ENCODE results near the gene ZCCHC17.

The ZCCHC17 gene

DNA sequence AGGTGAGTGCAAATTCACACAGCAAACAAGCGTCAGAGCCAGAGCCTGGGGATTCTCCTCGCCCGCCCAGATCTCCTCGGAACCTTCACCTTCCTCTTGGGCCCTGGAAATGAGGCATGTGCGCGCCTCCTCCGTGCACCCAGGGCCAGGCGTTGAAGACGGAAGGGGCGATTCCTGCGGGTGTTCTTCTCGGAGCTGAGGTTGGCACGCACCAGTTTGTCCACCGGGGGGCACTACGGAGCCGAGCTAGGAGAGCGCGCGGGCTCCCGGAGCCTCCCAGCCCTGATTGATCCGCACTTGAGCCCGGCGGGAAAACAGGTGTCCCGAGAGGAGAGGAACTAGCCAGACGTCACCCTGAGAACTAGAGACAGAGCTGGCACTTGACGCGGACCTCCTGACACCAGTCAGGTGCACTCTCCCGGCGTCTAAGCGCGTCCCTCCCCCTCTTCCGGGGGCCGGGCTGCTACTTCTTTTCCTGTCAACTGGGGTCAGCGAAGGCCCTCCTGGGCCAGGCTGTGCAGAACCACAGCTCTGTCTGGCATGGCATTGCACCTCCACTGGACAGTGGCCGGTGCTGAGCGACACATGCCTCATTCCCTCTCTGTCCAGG lies 97.9 kb downstream of the ZCCHC17 start:
- peak; percentile 54 to 58 for DNase-seq (ENCODE audit: low read depth in 2 of 2)

DNA sequence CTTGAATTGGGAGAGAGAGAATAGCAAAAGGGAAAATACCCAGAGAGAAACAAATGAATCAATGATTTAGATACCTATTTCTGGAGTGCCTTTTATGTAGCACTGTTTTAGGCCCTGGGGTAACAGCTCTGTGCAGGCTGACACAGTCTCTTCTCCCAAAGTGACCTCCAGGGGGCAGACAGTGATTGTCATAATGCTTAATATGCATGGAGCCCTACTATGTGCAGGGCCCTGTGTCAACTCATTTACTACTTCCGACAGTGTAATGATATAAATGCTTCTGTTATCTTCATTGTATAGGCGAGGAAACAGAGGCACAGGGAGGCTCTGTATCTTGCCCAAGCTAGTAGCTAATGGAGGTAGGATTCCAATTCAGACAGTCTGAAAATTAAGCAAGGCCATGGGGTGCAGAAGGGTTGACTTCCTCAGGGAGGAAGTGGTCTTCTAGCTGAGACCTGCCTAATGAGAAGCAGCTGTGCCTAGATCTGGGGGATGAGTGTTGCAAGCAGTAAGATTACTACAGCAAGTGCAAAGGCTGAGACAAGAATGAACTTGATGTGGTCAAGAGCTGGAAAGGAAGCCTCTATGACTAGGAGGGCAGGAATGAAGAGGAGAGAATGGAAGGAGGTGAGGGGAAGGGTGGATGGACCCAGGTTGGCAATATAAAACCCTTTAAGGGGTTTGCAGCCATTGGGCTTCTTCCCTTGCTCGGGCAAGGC lies 100.0 kb downstream of the ZCCHC17 start:
- no peak for DNase-seq (ENCODE audit: low read depth in 2 of 2)

- no peak for DNase-seq (ENCODE audit: low read depth in 2 of 2)
These were observed 100.7 kb downstream of the ZCCHC17 start for GRCh38 chr1:31397360-31398095.

DNA sequence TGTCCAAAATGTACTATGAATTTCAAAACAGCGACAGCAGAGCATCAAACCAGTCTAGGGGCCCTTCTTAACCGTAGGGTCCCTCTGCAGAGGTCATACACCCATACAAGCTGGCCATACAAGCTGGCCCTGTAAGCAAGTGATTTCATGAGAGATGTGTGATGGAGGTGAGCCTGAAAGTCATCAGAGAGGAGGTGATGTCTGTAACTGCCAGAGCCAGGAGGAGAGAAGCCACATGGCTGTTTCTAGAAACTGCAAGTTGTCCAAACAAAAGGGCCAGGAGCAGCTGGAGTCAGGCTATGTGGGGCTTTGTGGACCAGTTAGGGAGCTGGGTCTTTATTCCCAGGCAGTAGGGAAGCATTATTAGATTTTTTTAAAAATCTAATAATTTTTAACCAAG lies 101.4 kb downstream of the ZCCHC17 start:
- DNase-seq (ENCODE audit: low read depth in 2 of 2): no peak

DNA sequence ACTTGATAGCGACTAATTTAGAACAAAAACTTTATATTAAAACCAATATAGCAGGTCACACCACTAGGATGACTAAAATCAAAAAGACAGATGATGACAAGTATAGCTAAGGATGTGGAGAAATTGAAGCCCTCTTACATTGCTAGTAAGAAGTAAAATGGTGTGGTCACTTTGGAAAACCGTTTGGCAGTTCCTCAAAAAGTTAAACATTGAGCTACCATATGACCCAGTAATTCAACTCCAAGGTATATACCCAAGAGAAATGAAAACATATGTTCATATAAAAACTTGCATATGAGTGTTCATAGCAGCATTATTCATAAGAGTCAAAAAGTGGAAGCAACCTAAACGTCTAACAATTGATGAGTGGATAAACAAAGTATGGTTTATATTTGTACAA lies 103.1 kb downstream of the ZCCHC17 start:
- DNase-seq (ENCODE audit: low read depth in 2 of 2): no peak

GRCh38 chr1:31400393-31400792 lies 103.6 kb downstream of the ZCCHC17 start:
- DNase-seq (ENCODE audit: low read depth in 2 of 2): no peak

DNA sequence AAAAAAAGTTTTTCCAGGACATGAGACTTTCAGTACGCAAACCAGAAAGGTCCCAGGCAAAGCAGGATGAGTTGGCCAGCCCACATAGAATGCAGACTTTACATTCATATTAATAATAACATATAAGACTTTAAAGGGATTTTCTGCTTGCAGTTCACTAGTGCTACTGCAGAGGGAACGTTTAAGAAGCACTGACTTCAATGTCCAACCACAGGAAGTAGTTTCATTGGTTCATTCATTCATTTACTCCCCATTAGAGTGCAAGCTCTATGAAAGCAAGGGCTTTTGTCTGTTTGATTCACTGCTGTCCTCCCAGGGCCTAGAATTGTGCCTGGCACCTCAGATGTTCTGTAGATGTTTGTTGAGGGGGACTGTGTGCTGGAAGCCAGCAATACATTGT lies 104.4 kb downstream of the ZCCHC17 start:
- DNase-seq (ENCODE audit: low read depth in 2 of 2): no peak

GRCh38 chr1:31405578-31406245 lies 108.9 kb downstream of the ZCCHC17 start:
- DNase-seq (ENCODE audit: low read depth in 2 of 2): no peak

DNA sequence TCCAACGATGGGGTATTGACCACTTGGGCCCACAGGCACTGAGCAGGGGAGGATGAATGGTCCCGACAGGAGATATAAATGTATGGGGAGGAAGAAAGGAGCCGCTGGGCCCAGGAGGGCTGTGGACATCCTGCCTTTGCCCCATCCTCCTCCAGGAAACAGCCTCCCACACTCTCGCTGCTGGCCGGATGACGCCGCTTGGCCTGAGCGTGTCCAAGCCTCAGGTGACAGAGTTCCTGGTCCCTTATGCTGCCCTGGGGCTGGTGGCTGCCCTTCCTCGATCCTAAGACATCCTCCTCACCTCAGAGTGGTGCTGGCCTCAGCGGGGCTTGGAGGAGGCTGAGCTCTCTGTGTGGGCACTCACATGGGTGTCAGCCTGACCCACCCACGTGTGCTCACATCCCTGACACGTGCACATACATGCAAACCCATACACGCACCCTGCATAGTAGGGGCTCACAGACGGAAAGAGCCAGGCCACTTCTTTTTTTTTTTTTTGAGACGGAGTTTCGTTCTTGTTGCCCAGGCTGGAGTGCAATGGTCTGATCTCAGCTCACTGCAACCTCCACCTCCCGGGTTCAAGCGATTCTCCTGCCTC lies 110.3 kb downstream of the ZCCHC17 start:
- DNase-seq (ENCODE audit: low read depth in 2 of 2): no peak

GRCh38 chr1:31408788-31409318 lies 112.0 kb downstream of the ZCCHC17 start:
- no peak for DNase-seq (ENCODE audit: low read depth in 2 of 2)

GRCh38 chr1:31409946-31410858 lies 113.4 kb downstream of the ZCCHC17 start:
- no peak for DNase-seq (ENCODE audit: low read depth in 2 of 2)

GRCh38 chr1:31410871-31411270 lies 114.0 kb downstream of the ZCCHC17 start:
- DNase-seq (ENCODE audit: low read depth in 2 of 2): no peak

DNA sequence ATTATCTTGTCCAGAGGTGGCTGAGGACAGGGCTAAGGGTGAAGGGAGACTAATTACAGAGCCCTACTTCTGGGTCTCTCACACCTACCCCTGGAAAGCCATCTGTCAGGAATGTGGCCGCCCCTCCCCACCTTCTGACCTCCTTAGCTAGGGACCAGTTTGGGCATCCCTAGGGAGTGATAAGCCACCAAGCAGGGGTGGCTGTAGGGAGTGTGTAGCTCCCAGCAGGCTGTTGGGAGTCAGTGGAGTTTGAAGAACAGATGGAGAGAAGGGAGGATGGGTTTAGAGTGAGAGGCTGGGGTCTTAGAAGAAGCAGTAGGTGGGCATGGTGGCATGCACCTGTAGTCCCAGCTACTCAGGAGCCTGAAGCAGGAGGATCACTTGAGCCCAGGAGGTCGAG lies 115.4 kb downstream of the ZCCHC17 start:
- no peak for DNase-seq (ENCODE audit: low read depth in 2 of 2)

- DNase-seq (ENCODE audit: low read depth in 2 of 2): no peak
These were observed 116.0 kb downstream of the ZCCHC17 start, which contains the start of gene SERINC2 for GRCh38 chr1:31412732-31413404. TSS of gene SERINC2 (plus strand) at chr1:31413213. CDS start at chr1:31413266, 53 bp downstream.

GRCh38 chr1:31413405-31414001 lies 116.7 kb downstream of the ZCCHC17 start:
- no peak for DNase-seq (ENCODE audit: low read depth in 2 of 2)

Measured in stimulated activated CD8-positive, alpha-beta memory T cell treated with anti-CD3 and anti-CD28 coated beads, Interleukin-7, amount 100 ng/mL, for 4 hours (primary cell).